GM12878 (cell line): ENCODE results near the gene FAM221B. TPM values are rescaled to one million over a fixed set of nuclear protein-coding genes. Genes with fewer than 3 reads are reported as not detected.
A peak's percentile ranks its signal among the peaks of the same experiment; 100 is the strongest.

Experiments
- CEBPB ChIP-seq, 2 experiments: fragments of 150-350 bp in 1 of 2; IDR thresholded peaks; 2 replicates each; pipeline ENCODE4 v1.6.1; 2012 to 2014; ENCODE audit warnings: low read depth in 2 of 2, low read length in 2 of 2, borderline replicate concordance in 1 of 2, inconsistent platforms in 1 of 2
- CREM ChIP-seq: IDR thresholded peaks from 2 replicates; pipeline ENCODE4 v1.6.1; 2014; ENCODE audit warnings: antibody characterized with exemption, low read depth
- ETV6 ChIP-seq, 2 experiments: fragments of 450-650 bp in 1 of 2; IDR thresholded peaks in 1 of 2; conservative IDR thresholded peaks in 1 of 2; 2 replicates each; pipeline ENCODE4 v1.6.1; 2014; ENCODE audit warnings: antibody characterized with exemption in 1 of 2, borderline replicate concordance in 1 of 2, low read depth in 1 of 2, mild to moderate bottlenecking in 1 of 2, moderate library complexity in 1 of 2
- HSF1 ChIP-seq: fragments of 150-350 bp; IDR thresholded peaks from 2 replicates; pipeline ENCODE4 v1.6.1; 2014; ENCODE audit warnings: mild to moderate bottlenecking, low read depth, low read length
- IKZF1 ChIP-seq: fragments of 450-650 bp; conservative IDR thresholded peaks from 2 replicates; pipeline ENCODE4 v1.6.1; 2017; ENCODE audit warnings: antibody characterized with exemption, mild to moderate bottlenecking
- IKZF2 ChIP-seq, 2 experiments: fragments of 450-650 bp; IDR thresholded peaks; 2 replicates each; pipeline ENCODE4 v1.6.1; 2017; ENCODE audit warnings: mild to moderate bottlenecking in 2 of 2, moderate library complexity in 2 of 2
- IRF3 ChIP-seq: fragments of 450-650 bp; IDR thresholded peaks from 2 replicates; pipeline ENCODE4 v1.6.1; 2014; ENCODE audit warnings: mild to moderate bottlenecking
- KLF5 ChIP-seq: fragments of 450-650 bp; IDR thresholded peaks from 2 replicates; pipeline ENCODE4 v1.6.1; 2014; ENCODE audit warnings: mild to moderate bottlenecking; ENCODE audit not compliant: partially characterized antibody
- NR2C2 ChIP-seq: IDR thresholded peaks from 2 replicates; pipeline ENCODE4 v1.6.1; 2011; ENCODE audit warnings: borderline replicate concordance, low read depth; ENCODE audit not compliant: control insufficient read depth, insufficient read length
- PKNOX1 ChIP-seq: fragments of 450-650 bp; IDR thresholded peaks from 2 replicates; pipeline ENCODE4 v1.6.1; 2016; ENCODE audit warnings: mild to moderate bottlenecking
- SMC3 ChIP-seq: IDR thresholded peaks from 2 replicates; pipeline ENCODE4 v1.6.1; 2011; ENCODE audit warnings: low read length, improper control_type of control experiment, borderline replicate concordance
- ZBTB11 ChIP-seq: fragments of 450-650 bp; formaldehyde crosslinking; IDR thresholded peaks from 2 replicates; pipeline ENCODE4 v1.5.0; 2022; ENCODE audit warnings: mild to moderate bottlenecking, missing genetic modification characterization
- ZNF207 ChIP-seq: fragments of 450-650 bp; IDR thresholded peaks from 2 replicates; pipeline ENCODE4 v1.6.1; 2014; ENCODE audit warnings: antibody characterized with exemption, mild to moderate bottlenecking, borderline replicate concordance
- ZNF687 ChIP-seq: fragments of 450-650 bp; IDR thresholded peaks from 2 replicates; pipeline ENCODE4 v1.6.1; 2017; ENCODE audit warnings: mild to moderate bottlenecking, moderate library complexity
- polyA plus RNA-seq, 11 experiments: library from polyadenylated mRNA; depleted of rRNA in 4 of 11; unstranded in 6 of 11; stranded (reverse) in 5 of 11; fragments of >200 nt; fragmentation: Nextera tagmentation in 4 of 11; fragmentation: Illumina TruSeq in 1 of 11; extraction: Ambion mirVana in 4 of 11; extraction: Trizol in 1 of 11; gene quantifications; 1 replicate in 1 of 11; 2 replicates in 10 of 11; pipeline versions ENCODE4 v1.2.1 to v1.2.3, GENCODE V29; 2011 to 2016; ENCODE audit warnings: inconsistent platforms in 2 of 11, missing spikeins in 2 of 11, low read depth in 1 of 11
- total RNA-seq, 4 experiments: library from RNA; depleted of rRNA in 3 of 4; stranded (reverse); fragments of >200 nt in 3 of 4; fragmentation: Illumina TruSeq in 1 of 4; extraction: Trizol in 1 of 4; gene quantifications; 2 replicates each; pipeline versions ENCODE4 v1.2.1 to v1.2.3, GENCODE V29; 2013 to 2021

The FAM221B gene
- total and polyA plus RNA-seq, 10 of the 15 experiments (the other 5 are each of a cell fraction or from before 2014, with no cell fraction given), result 0.02 to 0.12 (median 0.04) TPM; not detected in 5

- no peak for TF ChIP-seq KLF5
- TF ChIP-seq IKZF2 (IDR thresholded peaks at IDR 0.05), result peak; percentile 58 to 62; a peak in 2 of 4 replicates
- no peak for TF ChIP-seq IRF3
- no peak for TF ChIP-seq NR2C2
- TF ChIP-seq ZBTB11 (CRISPR knock-in tag), result no peak
- TF ChIP-seq ZNF687, result peak; percentile 85
- TF ChIP-seq ZNF207, result no peak
- TF ChIP-seq SMC3, result no peak
- 0 out of 4 replicates have a peak, but pooled peaks of 1 of the 2 experiments have one; percentile 31 for TF ChIP-seq ETV6 (conservative IDR thresholded peaks at IDR 0.05 in 1 of 2, IDR thresholded peaks at IDR 0.05 in 1 of 2; ENCODE audit: borderline replicate concordance in 1 of 2, low read depth in 1 of 2)
- no peak for TF ChIP-seq HSF1
- TF ChIP-seq CREM, result peak; percentile 64; the same call in 1 of the 2 replicates
- TF ChIP-seq IKZF1, result no peak; the same call in 1 of the 2 replicates
- peak; percentile 58; the same call in 1 of the 2 replicates for TF ChIP-seq PKNOX1
- no peak for TF ChIP-seq CEBPB (IDR thresholded peaks at IDR 0.05; ENCODE audit: borderline replicate concordance in 1 of 2, low read depth in 2 of 2, low read length in 2 of 2)
Measured at GRCh38 chr9:35847792-35848572, 19.4 kb upstream of the FAM221B start (continued).
